Naive thymus-derived CD4-positive, alpha-beta T cell (primary cell): Measurements from ENCODE around the gene SVIL. TPM values are rescaled to one million over a fixed set of nuclear protein-coding genes. Genes with fewer than 3 reads are reported as not detected.
"Not testable (repeated sequence)": the region's sequence is repeated elsewhere in the genome, so short reads cannot be mapped to it uniquely, and the experiment has no call there.

Experiments used
- ATAC-seq: fragments of 150-1000 bp; cut with Tn5 transposase; 2 replicates; pipeline ENCODE4 v1.10.0; 2021; ENCODE audit warnings: mild to moderate bottlenecking, moderate library complexity
- CTCF ChIA-PET: fragments of 350-600 bp; sonication (Branson Sonifier 250); formaldehyde crosslinking; loops from one replicate; lab custom pipeline; 2021; ENCODE audit warnings: antibody characterized with exemption; lab: Charles Lee
- POLR2A ChIA-PET: fragments of 350-600 bp; sonication (Branson Sonifier 250); formaldehyde crosslinking; loops from one replicate; lab custom pipeline; 2021; ENCODE audit warnings: antibody characterized with exemption, inconsistent platforms; lab: Charles Lee
- DNase-seq, 9 donors: peaks; one replicate each; pipeline versions ENCODE4 v3.0.0 to v3.0.0-alpha.2; 2020 to 2022; ENCODE audit warnings: mixed read lengths in 1 of 9
- H3K27ac ChIP-seq: one replicate; pipeline ENCODE4 v1.7.0; 2013; ENCODE audit warnings: mild to moderate bottlenecking, low read depth, low read length, moderate library complexity
- H3K27me3 ChIP-seq, 2 donors: one replicate each; pipeline ENCODE4 v1.7.0; 2013; ENCODE audit warnings: low read length in 2 of 2, mild to moderate bottlenecking in 2 of 2, moderate library complexity in 2 of 2; ENCODE audit not compliant: control insufficient read depth in 2 of 2, insufficient read depth in 2 of 2
- H3K36me3 ChIP-seq, 3 experiments: 1 replicate in 2 of 3; 2 replicates in 1 of 3; pipeline ENCODE4 v1.7.0; 2013; ENCODE audit warnings: low read length in 3 of 3, mild to moderate bottlenecking in 3 of 3, moderate library complexity in 1 of 3; ENCODE audit not compliant: insufficient read depth in 3 of 3, control insufficient read depth in 2 of 3
- H3K4me1 ChIP-seq, 2 donors: one replicate each; pipeline ENCODE4 v1.7.0; 2013; ENCODE audit warnings: low read length in 2 of 2, mild to moderate bottlenecking in 2 of 2, moderate library complexity in 1 of 2; ENCODE audit not compliant: control insufficient read depth in 2 of 2, insufficient read depth in 2 of 2
- H3K4me3 ChIP-seq: 2 replicates; pipeline ENCODE4 v1.7.0; 2013; ENCODE audit warnings: mild to moderate bottlenecking, low read length
- H3K9me3 ChIP-seq, 3 experiments: 1 replicate in 2 of 3; 2 replicates in 1 of 3; pipeline ENCODE4 v1.7.0; 2013; ENCODE audit warnings: low read length in 3 of 3; ENCODE audit not compliant: control insufficient read depth in 2 of 3
- H3K27ac Mint-ChIP-seq, 9 donors: one replicate each; pipeline ENCODE4 v1.8.0; 2020 to 2022; ENCODE audit warnings: mixed read lengths in 9 of 9, mild to moderate bottlenecking in 8 of 9, moderate library complexity in 5 of 9, inconsistent platforms in 2 of 9
- H3K27me3 Mint-ChIP-seq, 5 donors: one replicate each; pipeline ENCODE4 v1.8.0; 2021 to 2022; ENCODE audit warnings: mixed read lengths in 5 of 5, mild to moderate bottlenecking in 1 of 5
- H3K36me3 Mint-ChIP-seq, 5 donors: one replicate each; pipeline ENCODE4 v1.8.0; 2020 to 2022; ENCODE audit warnings: mixed read lengths in 5 of 5, mild to moderate bottlenecking in 3 of 5, inconsistent platforms in 1 of 5
- H3K4me1 Mint-ChIP-seq, 7 donors: one replicate each; pipeline ENCODE4 v1.8.0; 2020 to 2022; ENCODE audit warnings: mixed read lengths in 7 of 7, mild to moderate bottlenecking in 3 of 7, inconsistent platforms in 1 of 7
- H3K4me3 Mint-ChIP-seq, 10 donors: one replicate each; pipeline ENCODE4 v1.8.0; 2020 to 2022; ENCODE audit warnings: mild to moderate bottlenecking in 10 of 10, mixed read lengths in 10 of 10, moderate library complexity in 6 of 10, inconsistent platforms in 2 of 10
- H3K9me3 Mint-ChIP-seq, 11 donors: one replicate each; pipeline ENCODE4 v1.8.0; 2020 to 2022; ENCODE audit warnings: mixed read lengths in 11 of 11, mild to moderate bottlenecking in 4 of 11, inconsistent platforms in 1 of 11, moderate library complexity in 1 of 11
- intact Hi-C, 2 donors: fragments of 100-400 bp; cut with micrococcal nuclease; formaldehyde crosslinking; loops; one replicate each; pipeline ENCODE4 v1.15.1; 2023
- polyA plus RNA-seq, 2 donors: library from polyadenylated mRNA; unstranded; fragments of 300-500 nt; fragmentation: Illumina TruSeq; gene quantifications; one replicate each; pipeline ENCODE4 v1.2.3, GENCODE V29; 2021
- total RNA-seq, 6 experiments: library from RNA in 5 of 6; stranded (reverse) in 5 of 6; gene quantifications; 1 replicate in 5 of 6; 2 replicates in 1 of 6; pipeline ENCODE4 v1.2.3 and lab custom pipeline; 2021 to 2026

Gene SVIL
- total and polyA plus RNA-seq, 7 experiments from 2014 or later, result 8.7 to 48.9 (median 20.3) TPM

GRCh38 chr10:29576681-29577080 lies 58.1 kb downstream of the SVIL start:
- Histone ChIP-seq H3K4me3 (no peak overlapping the region), H3K27me3 (no peaks in the 10 kb centered on the region), H3K4me1 (no peaks in the 10 kb centered on the region), H3K9me3 (no peaks in the 10 kb centered on the region), H3K27ac (no peak overlapping the region), H3K36me3 (peaks cover 0 to 5% (median 0%) of the 10 kb centered on the region in 3 experiments)
- DNase-seq (no peak), ATAC-seq (no peak)
- peak overlapping the region in 1 of 9 donors; percentile 36 for H3K27ac Mint-ChIP-seq
- H3K27me3 Mint-ChIP-seq, result no peaks in the 10 kb centered on the region
- intact Hi-C loops, result no loop called here
- peak overlapping the region in 1 of 10 donors; percentile 41 for H3K4me3 Mint-ChIP-seq
- peaks cover 0 to 42% (median 11%) of the 10 kb centered on the region in 5 donors for H3K36me3 Mint-ChIP-seq
- ChIA-PET CTCF (no interaction called here), POLR2A (interaction anchor here (0.6 kb wide), 1 partner anchor 737 kb away, joined by 3 read pairs; no protein-coding TSS in a partner anchor)
- no peaks in the 10 kb centered on the region for H3K9me3 Mint-ChIP-seq
- H3K4me1 Mint-ChIP-seq, result peaks cover 0 to 10% (median 0%) of the 10 kb centered on the region in 7 donors

DNA sequence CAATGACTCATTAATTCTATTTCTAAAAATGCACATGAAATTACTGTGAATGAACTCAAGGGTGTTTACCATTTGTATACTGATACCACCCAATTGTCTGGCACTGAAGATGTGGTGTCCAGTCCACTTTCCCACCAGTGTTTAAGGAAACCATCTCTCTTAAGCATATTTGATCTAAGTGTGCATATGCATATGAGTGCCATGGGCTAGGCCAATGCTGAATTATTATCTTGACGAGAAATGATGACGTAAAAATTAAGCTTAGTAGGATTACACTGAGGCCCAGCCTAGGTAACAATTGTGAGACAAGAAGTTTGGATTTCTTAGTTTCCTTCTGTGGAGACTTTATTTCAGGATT lies 59.7 kb downstream of the SVIL start:
- Mint-ChIP-seq H3K9me3 (no peaks in the 10 kb centered on the region), H3K27me3 (no peaks in the 10 kb centered on the region), H3K27ac (no peak overlapping the region), H3K4me1 (peaks cover 0 to 10% (median 0%) of the 10 kb centered on the region in 7 donors), H3K4me3 (no peak overlapping the region), H3K36me3 (peaks cover 0 to 36% (median 11%) of the 10 kb centered on the region in 5 donors)
- ChIA-PET POLR2A (no interaction called here), CTCF (no interaction called here)
- Histone ChIP-seq H3K27ac (no peak overlapping the region), H3K36me3 (peaks cover 0 to 5% (median 0%) of the 10 kb centered on the region in 3 experiments), H3K9me3 (no peaks in the 10 kb centered on the region), H3K4me1 (no peaks in the 10 kb centered on the region), H3K4me3 (no peak overlapping the region), H3K27me3 (no peaks in the 10 kb centered on the region)
- intact Hi-C loops, result no loop called here
- DNase-seq (no peak), ATAC-seq (no peak)

DNA sequence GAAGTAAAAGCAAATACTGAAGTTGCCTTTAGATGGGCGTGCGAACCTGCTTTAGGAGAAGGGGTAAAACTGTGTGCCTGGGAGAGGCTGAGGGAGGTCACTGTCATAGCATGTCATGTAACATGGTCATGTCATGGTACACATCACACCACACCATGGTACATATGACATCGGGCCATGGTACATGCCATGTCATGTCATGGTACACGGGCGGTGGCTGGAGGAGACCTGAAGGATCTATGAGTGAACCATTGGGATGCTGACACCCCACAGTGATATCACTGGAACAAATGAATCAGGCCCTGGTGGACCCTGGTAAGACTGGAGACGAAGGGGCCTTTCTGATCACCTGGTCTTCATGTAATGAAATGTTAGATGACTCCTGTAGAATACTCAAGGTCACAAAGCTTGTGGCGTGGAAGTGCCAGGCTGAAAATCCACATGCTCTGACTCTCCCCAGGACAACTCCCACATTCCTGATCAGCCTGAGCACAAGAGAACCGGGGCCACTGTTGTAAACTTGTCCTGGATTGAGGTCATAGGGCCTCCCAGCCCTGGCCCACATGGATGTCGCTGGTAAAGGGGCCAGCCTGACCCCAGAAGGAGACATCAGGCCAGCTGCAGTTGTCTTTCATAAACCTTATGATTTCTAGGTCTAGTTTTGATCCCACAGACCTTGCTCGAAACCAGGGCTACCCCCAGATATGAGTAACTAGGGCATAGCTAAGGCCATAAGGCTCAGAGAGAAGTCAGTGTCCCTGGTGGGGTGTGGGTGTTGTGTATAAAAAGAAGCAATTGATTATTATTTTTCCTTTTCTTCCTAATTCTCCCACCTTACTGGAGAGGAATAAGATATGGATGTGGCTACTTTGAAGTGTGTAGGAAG lies 60.3 kb downstream of the SVIL start:
- Mint-ChIP-seq H3K4me1 (peaks cover 0 to 10% (median 0%) of the 10 kb centered on the region in 7 donors), H3K36me3 (peaks cover 0 to 33% (median 11%) of the 10 kb centered on the region in 5 donors)
- ATAC-seq, H3K4me3 ChIP-seq, H3K27me3 Mint-ChIP-seq, POLR2A ChIA-PET, H3K9me3 Mint-ChIP-seq, intact Hi-C loops, H3K27me3 ChIP-seq, H3K4me3 Mint-ChIP-seq, H3K27ac ChIP-seq, DNase-seq, H3K36me3 ChIP-seq, H3K4me1 ChIP-seq, H3K9me3 ChIP-seq, H3K27ac Mint-ChIP-seq: not testable (repeated sequence)
- CTCF ChIA-PET, result interaction anchor here (0.6 kb wide), 1 partner anchor 399 kb away, joined by 3 read pairs; no protein-coding TSS in a partner anchor

DNA sequence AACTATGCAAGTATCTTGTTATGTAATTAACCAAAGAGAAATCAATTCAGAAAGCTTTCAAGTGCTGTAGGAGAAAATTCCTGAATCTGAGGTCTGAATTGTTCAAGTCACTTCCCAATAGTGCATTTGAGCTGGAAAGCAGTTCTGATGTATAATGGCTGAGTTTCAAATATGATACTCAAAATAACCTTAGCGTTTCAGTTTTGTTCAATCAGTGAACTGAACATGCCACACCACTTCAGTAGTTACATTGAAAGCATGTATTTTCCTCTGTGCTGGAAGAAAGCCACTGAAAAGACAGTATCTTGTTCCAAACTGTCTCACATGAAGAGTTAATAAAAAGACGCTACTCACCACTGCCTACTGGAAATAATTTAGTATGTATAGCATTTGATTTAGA lies 64.5 kb downstream of the SVIL start:
- H3K27me3 Mint-ChIP-seq, H3K27ac Mint-ChIP-seq, POLR2A ChIA-PET, intact Hi-C loops, H3K4me3 Mint-ChIP-seq, H3K4me1 ChIP-seq, DNase-seq, H3K4me3 ChIP-seq, H3K36me3 ChIP-seq, H3K9me3 ChIP-seq, ATAC-seq, H3K9me3 Mint-ChIP-seq, H3K27me3 ChIP-seq, CTCF ChIA-PET, H3K27ac ChIP-seq: not testable (repeated sequence)
- Mint-ChIP-seq H3K4me1 (peaks cover 0 to 16% (median 2%) of the 10 kb centered on the region in 7 donors), H3K36me3 (peaks cover 0 to 39% (median 5%) of the 10 kb centered on the region in 5 donors)

GRCh38 chr10:29569795-29570194 lies 65.0 kb downstream of the SVIL start:
- no peak overlapping the region for H3K4me3 ChIP-seq
- peaks cover 0 to 35% (median 5%) of the 10 kb centered on the region in 5 donors for H3K36me3 Mint-ChIP-seq
- H3K27ac ChIP-seq, result no peak overlapping the region
- no peaks in the 10 kb centered on the region for H3K9me3 Mint-ChIP-seq
- intact Hi-C loops, result no loop called here
- no peaks in the 10 kb centered on the region for H3K36me3 ChIP-seq
- H3K9me3 ChIP-seq, result no peaks in the 10 kb centered on the region
- H3K4me1 ChIP-seq, result no peaks in the 10 kb centered on the region
- H3K4me1 Mint-ChIP-seq, result peaks cover 0 to 16% (median 2%) of the 10 kb centered on the region in 7 donors
- H3K4me3 Mint-ChIP-seq, result no peak overlapping the region
- no peaks in the 10 kb centered on the region for H3K27me3 ChIP-seq
- POLR2A ChIA-PET, result no interaction called here
- H3K27me3 Mint-ChIP-seq, result no peaks in the 10 kb centered on the region
- DNase-seq (no peak), ATAC-seq (no peak)
- no peak overlapping the region for H3K27ac Mint-ChIP-seq
- CTCF ChIA-PET, result no interaction called here

GRCh38 chr10:29567003-29567402 lies 67.8 kb downstream of the SVIL start:
- no peak for DNase-seq
- POLR2A ChIA-PET, result no interaction called here
- Histone ChIP-seq H3K27ac (no peak overlapping the region), H3K27me3 (no peaks in the 10 kb centered on the region), H3K4me1 (no peaks in the 10 kb centered on the region), H3K4me3 (no peak overlapping the region), H3K9me3 (no peaks in the 10 kb centered on the region), H3K36me3 (peaks cover 0 to 5% (median 0%) of the 10 kb centered on the region in 3 experiments)
- Mint-ChIP-seq H3K4me3 (no peak overlapping the region), H3K27ac (peak overlapping the region in 1 of 9 donors; percentile 42), H3K4me1 (peaks cover 0 to 13% (median 6%) of the 10 kb centered on the region in 7 donors), H3K36me3 (peaks cover 0 to 48% (median 15%) of the 10 kb centered on the region in 5 donors), H3K27me3 (no peaks in the 10 kb centered on the region), H3K9me3 (no peaks in the 10 kb centered on the region)
- intact Hi-C loops, result no loop called here
- no peak for ATAC-seq
- CTCF ChIA-PET, result no interaction called here
